Endothelial cell (in vitro differentiated cells): ENCODE results near the gene UNC119B. TPM values are rescaled to one million over a fixed set of nuclear protein-coding genes. Genes with fewer than 3 reads are reported as not detected.

Source experiments
- DNase-seq: peaks from one replicate; pipeline ENCODE4 v3.0.0; 2021; ENCODE audit warnings: low spot score
- H3K27ac Mint-ChIP-seq: one replicate; pipeline ENCODE4 v1.8.0; 2021; ENCODE audit warnings: mixed read lengths, inconsistent platforms; ENCODE audit not compliant: unreplicated experiment
- H3K27me3 Mint-ChIP-seq: one replicate; pipeline ENCODE4 v1.8.0; 2021; ENCODE audit warnings: mild to moderate bottlenecking, moderate library complexity, mixed read lengths, inconsistent platforms; ENCODE audit not compliant: unreplicated experiment
- H3K36me3 Mint-ChIP-seq: one replicate; pipeline ENCODE4 v1.8.0; 2021; ENCODE audit warnings: mild to moderate bottlenecking, low read depth, mixed read lengths, inconsistent platforms; ENCODE audit not compliant: unreplicated experiment
- H3K4me1 Mint-ChIP-seq: one replicate; pipeline ENCODE4 v1.8.0; 2021; ENCODE audit warnings: mild to moderate bottlenecking, mixed read lengths, inconsistent platforms; ENCODE audit not compliant: unreplicated experiment
- H3K4me3 Mint-ChIP-seq: one replicate; pipeline ENCODE4 v1.8.0; 2021; ENCODE audit warnings: mild to moderate bottlenecking, mixed read lengths, inconsistent platforms; ENCODE audit not compliant: unreplicated experiment
- H3K9me3 Mint-ChIP-seq: one replicate; pipeline ENCODE4 v1.8.0; 2021; ENCODE audit warnings: mixed read lengths, inconsistent platforms; ENCODE audit not compliant: unreplicated experiment
- total RNA-seq: library from RNA; stranded (reverse); fragmentation: NEBNext Ultra II Directional; extraction: Animal tissue kit (Norgen Biotek cat#: 25700); gene quantifications from one replicate; pipeline ENCODE4 v1.2.1, GENCODE V29; 2021; ENCODE audit not compliant: unreplicated experiment
- TF ChIP-seq, protein P1 (sequence below): fragments of 200-600 bp; sonication (generic); IDR thresholded peaks from one replicate; pipeline ENCODE4 v1.5.0; 2021; ENCODE audit warnings: antibody characterized with exemption; ENCODE audit not compliant: unreplicated experiment

The UNC119B gene
- total RNA-seq, 1 donor from 2014 or later = 35.0 TPM

- peaks cover 6% of the 10 kb centered on the region for H3K27me3 Mint-ChIP-seq
- peaks cover 55% of the 10 kb centered on the region for H3K36me3 Mint-ChIP-seq
- no peak overlapping the region for H3K27ac Mint-ChIP-seq
- no peaks in the 10 kb centered on the region for H3K9me3 Mint-ChIP-seq
- DNase-seq = no peak
- H3K4me1 Mint-ChIP-seq = peaks cover 18% of the 10 kb centered on the region
- TF ChIP-seq, protein P1, sequence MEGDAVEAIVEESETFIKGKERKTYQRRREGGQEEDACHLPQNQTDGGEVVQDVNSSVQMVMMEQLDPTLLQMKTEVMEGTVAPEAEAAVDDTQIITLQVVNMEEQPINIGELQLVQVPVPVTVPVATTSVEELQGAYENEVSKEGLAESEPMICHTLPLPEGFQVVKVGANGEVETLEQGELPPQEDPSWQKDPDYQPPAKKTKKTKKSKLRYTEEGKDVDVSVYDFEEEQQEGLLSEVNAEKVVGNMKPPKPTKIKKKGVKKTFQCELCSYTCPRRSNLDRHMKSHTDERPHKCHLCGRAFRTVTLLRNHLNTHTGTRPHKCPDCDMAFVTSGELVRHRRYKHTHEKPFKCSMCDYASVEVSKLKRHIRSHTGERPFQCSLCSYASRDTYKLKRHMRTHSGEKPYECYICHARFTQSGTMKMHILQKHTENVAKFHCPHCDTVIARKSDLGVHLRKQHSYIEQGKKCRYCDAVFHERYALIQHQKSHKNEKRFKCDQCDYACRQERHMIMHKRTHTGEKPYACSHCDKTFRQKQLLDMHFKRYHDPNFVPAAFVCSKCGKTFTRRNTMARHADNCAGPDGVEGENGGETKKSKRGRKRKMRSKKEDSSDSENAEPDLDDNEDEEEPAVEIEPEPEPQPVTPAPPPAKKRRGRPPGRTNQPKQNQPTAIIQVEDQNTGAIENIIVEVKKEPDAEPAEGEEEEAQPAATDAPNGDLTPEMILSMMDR = no peak
- peak overlapping the region; percentile 37 for H3K4me3 Mint-ChIP-seq
Measured at GRCh38 chr12:120720234-120720986, 10.2 kb downstream of the UNC119B start.

DNA sequence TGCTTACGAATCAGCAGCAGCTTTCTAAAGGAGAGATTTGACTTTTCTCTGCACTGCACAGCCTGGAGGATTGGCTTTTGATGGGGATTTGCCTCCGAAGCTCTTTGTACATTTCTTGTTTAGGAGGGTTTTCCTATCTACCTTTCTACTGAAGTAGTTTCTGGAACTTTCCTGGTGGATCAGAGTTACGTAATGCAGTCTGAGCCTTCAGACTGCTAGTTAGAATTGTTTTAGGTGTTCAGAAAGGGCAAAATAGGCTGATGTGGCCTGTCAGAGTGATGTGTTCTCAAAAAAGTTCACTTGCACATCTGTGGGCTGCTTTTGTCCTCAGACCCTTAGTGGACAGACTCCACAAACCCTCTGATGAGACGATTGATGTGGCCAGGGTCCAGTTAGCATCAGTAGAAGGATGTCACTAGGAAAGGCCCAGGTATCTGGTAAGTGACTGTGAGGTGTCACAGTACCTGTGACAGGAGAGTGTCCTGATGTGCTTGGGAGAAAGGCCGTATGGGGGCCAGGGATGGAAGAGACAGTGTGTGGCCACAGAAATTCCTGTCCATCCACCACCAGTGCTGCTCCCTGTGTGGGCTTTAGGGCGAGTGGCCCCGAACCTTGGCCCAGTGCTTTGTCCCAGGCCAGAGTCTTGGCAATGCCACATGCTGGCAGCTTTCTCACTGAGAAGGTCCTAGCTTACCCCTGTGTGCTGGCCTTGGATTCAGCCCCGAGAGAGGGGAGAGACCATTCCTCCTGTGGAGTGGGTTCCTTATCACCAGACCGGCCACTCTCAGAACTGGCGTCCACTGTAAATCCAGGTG, 10.9 kb downstream of the UNC119B start:
- TF ChIP-seq, protein P1 = no peak
- Mint-ChIP-seq H3K9me3 (no peaks in the 10 kb centered on the region), H3K27me3 (peaks cover 6% of the 10 kb centered on the region), H3K4me3 (peak overlapping the region; percentile 23), H3K27ac (no peak overlapping the region), H3K4me1 (peaks cover 18% of the 10 kb centered on the region), H3K36me3 (peaks cover 57% of the 10 kb centered on the region)
- DNase-seq = no peak

DNA sequence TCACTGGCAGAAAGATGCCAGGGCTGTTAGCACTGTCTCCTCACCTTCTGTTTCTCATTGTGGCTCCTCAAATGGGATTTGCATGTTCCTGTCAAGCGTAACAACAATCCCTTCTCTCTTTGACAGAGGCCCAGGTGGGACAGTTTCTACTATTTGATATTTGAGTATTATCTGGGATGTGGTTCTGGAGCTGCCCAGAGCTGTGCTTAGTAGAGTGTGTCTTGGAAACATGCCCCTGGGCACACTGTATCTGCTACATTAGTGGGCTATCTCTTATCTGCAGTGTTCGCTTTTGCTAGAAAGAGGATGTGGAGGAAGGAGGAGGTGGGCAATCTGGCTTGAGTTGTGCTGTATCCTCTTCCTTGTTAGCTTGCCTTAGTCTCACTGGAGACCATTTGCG, 11.6 kb downstream of the UNC119B start:
- TF ChIP-seq, protein P1 = no peak
- DNase-seq = no peak
- Mint-ChIP-seq H3K9me3 (no peaks in the 10 kb centered on the region), H3K27me3 (peaks cover 8% of the 10 kb centered on the region), H3K4me1 (peaks cover 18% of the 10 kb centered on the region), H3K36me3 (peaks cover 52% of the 10 kb centered on the region), H3K27ac (no peak overlapping the region), H3K4me3 (peak overlapping the region; percentile 43)

- H3K4me1 Mint-ChIP-seq = peaks cover 18% of the 10 kb centered on the region
- no peak overlapping the region for H3K4me3 Mint-ChIP-seq
- H3K9me3 Mint-ChIP-seq = no peaks in the 10 kb centered on the region
- peaks cover 49% of the 10 kb centered on the region for H3K36me3 Mint-ChIP-seq
- no peak overlapping the region for H3K27ac Mint-ChIP-seq
- TF ChIP-seq, protein P1 = no peak
- H3K27me3 Mint-ChIP-seq = peaks cover 8% of the 10 kb centered on the region
- DNase-seq = no peak
Measured at GRCh38 chr12:120722784-120723183, 12.5 kb downstream of the UNC119B start.

GRCh38 chr12:120724720-120725119, 14.5 kb downstream of the UNC119B start:
- DNase-seq = no peak
- no peak overlapping the region for H3K27ac Mint-ChIP-seq
- TF ChIP-seq, protein P1 = no peak
- H3K9me3 Mint-ChIP-seq = no peaks in the 10 kb centered on the region
- H3K4me1 Mint-ChIP-seq = peaks cover 16% of the 10 kb centered on the region
- peaks cover 7% of the 10 kb centered on the region for H3K27me3 Mint-ChIP-seq
- H3K4me3 Mint-ChIP-seq = peak overlapping the region; percentile 83
- H3K36me3 Mint-ChIP-seq = peaks cover 39% of the 10 kb centered on the region
